Measurements from ENCODE around the gene SLC7A5.
"Not testable (repeated sequence)": the region's sequence is repeated elsewhere in the genome, so short reads cannot be mapped to it uniquely, and the experiment has no call there.

SLC7A5 gene

DNA sequence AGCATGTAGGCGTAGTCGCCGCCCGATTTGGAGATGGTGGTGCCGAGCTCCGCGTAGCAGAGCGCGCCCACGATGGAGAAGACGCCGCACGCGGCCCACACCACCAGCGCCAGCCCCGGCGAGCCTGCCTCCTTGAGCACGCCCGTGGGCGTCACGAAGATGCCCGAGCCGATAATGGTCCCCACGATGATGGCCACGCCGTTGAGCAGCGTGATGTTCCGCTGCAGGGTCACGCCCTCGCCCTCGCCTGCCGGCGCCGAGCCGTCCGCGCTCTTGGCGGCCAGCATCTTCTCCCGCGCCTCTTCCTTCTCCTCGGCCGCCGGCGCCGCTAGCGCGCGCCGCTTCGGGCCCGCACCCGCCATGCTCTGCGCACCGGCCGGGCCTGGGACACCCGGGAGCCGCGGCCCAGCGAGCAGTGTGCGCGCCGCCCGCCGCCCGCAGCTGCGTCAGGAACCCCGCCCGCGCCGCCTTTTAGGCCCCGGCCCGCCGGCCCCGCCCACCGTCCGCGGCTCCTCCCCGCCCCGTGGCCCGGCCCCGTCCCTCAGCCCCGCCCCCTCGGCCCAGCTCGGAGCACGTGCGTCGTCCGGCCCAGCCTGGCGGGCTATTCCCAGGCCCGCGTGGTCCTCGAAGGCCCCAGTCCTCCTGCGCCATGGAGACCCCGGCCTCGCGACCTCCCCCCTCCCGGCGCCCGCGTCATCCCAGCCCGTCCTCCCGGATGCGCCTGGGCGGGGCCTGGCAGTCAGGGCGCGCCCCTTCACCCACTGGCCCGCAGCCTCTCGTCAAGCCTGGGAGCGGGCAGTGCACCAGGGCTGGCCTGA, at the start of gene SLC7A5:
TSS of gene SLC7A5 (minus strand) at position 447 of the 818 bp plus-strand sequence. CDS start at position 362, 85 bp downstream.
- peak; percentile 71 to 87 for DNase-seq (ENCODE audit: low read depth in 1 of 2, low spot score in 1 of 2)

DNA sequence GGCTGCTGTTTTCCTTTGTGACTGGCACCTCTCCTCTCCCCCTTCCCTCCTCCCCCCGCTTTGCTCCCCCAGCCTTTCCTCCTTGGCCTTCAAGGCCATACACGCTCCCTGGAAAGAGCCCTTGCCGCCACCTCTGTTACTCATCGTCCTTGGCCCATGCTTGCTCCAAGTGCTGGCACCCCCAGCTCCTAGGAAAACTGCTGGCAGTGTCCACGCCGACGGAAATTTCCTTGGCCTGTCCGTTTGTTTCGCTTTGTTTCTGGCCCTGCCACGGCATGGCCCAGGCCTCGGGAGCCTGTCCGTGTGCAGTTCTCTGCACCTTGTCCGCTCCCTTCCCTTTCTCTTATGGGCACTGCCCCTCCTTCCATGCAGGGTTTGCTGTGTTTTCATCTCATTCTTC, 49.0 kb upstream of the SLC7A5 start:
- no peak for DNase-seq (ENCODE audit: low read depth in 1 of 2, low spot score in 1 of 2)

DNA sequence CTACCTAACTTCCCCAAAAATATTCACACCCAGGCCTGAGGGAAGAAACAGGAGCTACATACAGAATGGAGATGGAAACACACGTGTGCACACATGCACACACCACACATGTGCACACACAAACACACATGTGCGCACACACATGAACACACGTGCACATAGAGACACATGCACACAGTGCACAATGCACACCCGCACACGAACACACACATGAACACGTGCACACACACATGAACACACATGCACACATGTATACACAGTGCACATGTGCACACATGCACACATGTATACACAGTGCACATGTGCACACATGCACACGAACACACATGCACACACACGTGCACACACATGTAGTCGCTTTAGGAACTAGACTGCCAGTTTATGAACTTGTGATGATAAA, 48.2 kb upstream of the SLC7A5 start:
- no peak for DNase-seq (ENCODE audit: low read depth in 1 of 2, low spot score in 1 of 2)

GRCh38 chr16:87914812-87915211, 45.5 kb upstream of the SLC7A5 start:
- DNase-seq (ENCODE audit: low read depth in 1 of 2, low spot score in 1 of 2), result no peak

GRCh38 chr16:87914021-87914725, 44.9 kb upstream of the SLC7A5 start:
- DNase-seq (ENCODE audit: low read depth in 1 of 2, low spot score in 1 of 2), result not testable (repeated sequence)

- not testable (repeated sequence) for DNase-seq (ENCODE audit: low read depth in 1 of 2, low spot score in 1 of 2)
Measured at GRCh38 chr16:87912691-87913090, 43.4 kb upstream of the SLC7A5 start.

- not testable (repeated sequence) for DNase-seq (ENCODE audit: low read depth in 1 of 2, low spot score in 1 of 2)
Measured at GRCh38 chr16:87911106-87911763, 41.9 kb upstream of the SLC7A5 start.

GRCh38 chr16:87909203-87909935, 40.1 kb upstream of the SLC7A5 start:
- DNase-seq (ENCODE audit: low read depth in 1 of 2, low spot score in 1 of 2), result peak; percentile 71 to 81

DNA sequence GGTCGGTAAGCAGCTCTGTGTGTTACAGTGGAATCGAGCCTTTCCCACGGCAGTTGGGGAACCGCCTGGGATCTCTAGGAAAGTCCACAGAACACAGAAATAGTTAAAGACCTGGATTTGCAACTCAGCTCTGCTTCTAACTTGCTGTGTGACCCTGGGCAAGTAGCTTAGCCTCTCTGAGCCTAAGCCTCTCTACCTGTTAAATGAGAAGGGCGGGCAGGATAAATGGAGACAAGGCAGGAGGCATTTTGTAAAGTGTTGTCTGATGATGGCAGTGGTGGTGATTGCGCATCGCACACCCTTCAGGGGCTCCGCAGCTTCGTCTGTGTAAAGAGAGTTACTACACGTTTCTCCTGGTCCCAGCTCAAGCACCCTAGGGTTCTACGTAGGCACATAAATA, 38.8 kb upstream of the SLC7A5 start:
- not testable (repeated sequence) for DNase-seq (ENCODE audit: low read depth in 1 of 2, low spot score in 1 of 2)

DNA sequence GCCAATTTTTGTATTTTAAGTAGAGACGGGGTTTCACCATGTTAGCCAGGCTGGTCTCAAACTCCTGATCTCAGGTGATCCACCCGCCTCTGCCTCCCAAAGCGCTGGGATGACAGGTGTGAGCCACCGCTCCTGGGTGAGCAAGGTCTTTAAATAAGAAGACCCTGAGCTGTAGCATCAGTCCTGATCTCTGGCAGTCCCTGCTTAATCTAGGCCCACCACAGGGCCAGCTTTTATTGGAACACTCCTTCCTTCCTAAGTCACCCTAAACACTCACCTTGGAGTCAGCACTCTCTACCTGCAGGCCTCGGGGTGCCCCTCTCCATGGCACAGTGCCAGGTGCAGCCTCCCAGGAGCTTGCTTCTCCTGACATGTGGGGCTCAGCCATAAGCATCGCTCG, 36.2 kb upstream of the SLC7A5 start:
- DNase-seq (ENCODE audit: low read depth in 1 of 2, low spot score in 1 of 2), result not testable (repeated sequence)

DNA sequence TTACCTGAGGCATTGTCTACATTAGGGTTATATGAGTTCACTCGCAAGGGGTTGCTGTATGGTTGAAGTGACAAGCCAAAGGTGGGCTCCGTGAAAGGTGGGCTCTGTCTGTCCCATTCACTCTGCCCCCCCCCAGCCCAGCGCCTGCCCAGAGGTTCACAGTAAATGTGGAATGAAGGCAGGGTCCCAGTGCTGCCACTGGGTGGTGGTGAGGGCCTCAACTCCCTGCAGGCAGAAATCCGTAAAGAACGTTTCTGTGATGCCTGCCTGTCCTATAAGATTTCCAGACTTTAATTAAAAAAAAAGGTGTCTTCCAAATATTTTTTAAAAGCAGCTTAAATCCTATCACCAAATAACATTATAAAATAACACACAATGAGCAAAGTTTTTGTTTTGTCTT, 35.7 kb upstream of the SLC7A5 start:
- DNase-seq (ENCODE audit: low read depth in 1 of 2, low spot score in 1 of 2), result not testable (repeated sequence)

- not testable (repeated sequence) for DNase-seq (ENCODE audit: low read depth in 1 of 2, low spot score in 1 of 2)
Measured at GRCh38 chr16:87900489-87900888, 31.2 kb upstream of the SLC7A5 start.

DNA sequence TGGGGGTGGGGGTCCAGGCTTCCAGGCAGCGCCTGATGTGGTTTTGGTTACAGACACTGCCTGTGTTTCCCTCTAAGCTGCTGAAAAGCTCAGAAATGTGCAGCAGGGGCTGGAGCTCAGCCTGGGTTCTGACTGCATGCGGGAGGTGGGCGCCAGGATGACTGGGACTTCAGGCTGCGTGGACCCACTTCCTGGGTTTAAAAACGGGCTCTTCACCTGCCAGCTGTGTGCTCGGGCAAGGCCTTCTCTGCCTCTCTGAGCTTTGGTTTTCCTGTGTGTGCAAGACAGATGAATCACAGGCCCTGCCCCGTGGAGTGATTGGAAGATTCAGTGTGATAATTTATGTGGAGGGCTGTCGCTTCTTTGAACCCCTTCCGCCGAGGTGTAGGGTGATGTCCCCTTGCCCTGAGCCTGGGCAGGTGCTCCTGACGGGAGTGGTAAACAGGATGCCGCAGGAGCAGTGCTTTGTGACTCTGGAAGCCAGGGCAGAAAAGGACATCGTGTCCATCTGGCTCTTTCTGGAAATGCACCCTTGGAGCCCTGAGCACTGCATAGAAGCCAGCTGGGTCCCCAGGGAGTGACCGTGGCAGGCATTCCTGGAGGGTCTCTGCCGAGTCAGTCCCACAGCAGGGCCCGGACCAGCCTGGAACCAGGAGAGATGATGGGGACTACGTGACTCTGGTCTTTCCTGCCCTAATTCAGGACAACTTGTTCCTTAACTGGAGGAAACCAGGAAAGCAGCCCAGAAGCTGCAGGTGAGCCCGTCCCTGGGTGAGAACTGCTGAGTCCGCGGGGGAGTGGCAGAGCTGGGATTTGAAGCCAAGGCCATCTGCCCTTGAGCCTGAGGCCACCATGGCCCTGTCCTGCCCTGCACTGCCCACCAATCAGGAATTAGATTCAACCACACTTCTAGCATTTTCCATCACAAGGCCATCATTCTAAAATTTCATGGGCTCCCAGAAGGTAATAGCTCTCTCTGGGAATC, 28.5 kb upstream of the SLC7A5 start:
- DNase-seq (ENCODE audit: low read depth in 1 of 2, low spot score in 1 of 2), result peak; percentile 9 to 19

DNA sequence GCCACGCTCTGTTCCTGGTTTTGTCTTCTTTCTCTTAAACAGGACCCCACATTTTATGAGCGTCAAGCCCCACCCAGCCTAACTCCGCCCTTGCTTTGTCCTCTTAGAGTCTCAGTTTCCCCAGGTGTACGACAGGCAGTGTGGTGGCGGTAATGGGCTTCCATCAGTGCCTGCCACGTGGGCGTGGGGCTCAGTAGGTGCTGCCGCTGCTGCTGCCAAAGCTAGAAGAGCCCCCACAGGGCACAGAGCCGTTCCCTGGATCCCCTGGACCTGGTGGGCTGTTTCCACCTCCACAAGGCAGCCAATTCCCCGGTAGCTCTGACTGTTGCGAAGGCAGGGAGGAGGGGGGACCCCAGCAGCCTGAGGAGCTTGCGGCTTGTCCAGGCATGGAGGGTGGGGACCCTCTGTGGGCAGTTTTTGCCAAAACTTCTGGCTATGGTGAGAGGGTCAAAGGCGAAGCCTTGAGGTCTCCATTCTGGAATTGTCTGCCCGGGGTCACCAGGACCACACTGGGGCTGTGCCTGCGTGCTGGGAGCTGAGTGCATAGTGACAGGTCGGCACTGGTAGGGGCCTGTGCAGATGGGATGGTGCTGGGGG, 27.7 kb upstream of the SLC7A5 start:
- not testable (repeated sequence) for DNase-seq (ENCODE audit: low read depth in 1 of 2, low spot score in 1 of 2)

DNA sequence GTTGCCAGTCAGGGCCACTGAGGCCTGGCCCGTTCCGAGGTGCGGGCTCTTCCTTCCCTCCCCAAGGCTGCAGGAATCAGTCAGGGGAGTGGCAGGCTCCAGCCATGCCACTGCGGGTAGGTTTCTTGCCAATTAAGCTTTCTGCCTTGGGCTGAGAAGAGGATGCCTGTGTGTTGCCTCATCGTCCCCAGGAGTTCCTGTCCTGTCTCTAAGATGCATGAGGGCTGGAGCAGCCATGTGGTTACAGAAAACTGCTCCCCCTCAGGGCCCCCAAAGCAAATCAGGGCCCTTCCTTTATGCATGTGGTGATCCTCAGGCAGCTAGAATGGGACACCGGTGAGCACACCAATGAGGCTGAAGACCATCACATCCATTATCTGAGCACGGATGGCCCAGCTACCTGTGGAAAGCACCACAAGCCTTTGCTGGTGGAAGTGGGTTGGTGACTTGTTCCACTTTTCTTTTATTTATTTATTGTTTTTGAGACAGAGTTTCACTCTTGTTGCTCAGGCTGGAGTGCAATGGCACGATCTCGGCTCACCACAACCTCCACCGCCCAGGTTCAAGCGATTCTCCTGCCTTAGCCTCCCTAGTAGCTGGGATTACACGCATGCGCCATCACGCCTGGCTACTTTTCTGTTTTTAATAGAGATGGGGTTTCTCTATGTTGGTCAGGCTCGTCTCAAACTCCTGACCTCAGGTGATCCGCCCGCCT, 27.0 kb upstream of the SLC7A5 start:
- DNase-seq (ENCODE audit: low read depth in 1 of 2, low spot score in 1 of 2), result not testable (repeated sequence)

GRCh38 chr16:87895641-87896141, 26.4 kb upstream of the SLC7A5 start:
- peak; percentile 43 to 71 for DNase-seq (ENCODE audit: low read depth in 1 of 2, low spot score in 1 of 2)

- DNase-seq (ENCODE audit: low read depth in 1 of 2, low spot score in 1 of 2), result not testable (repeated sequence)
Measured at GRCh38 chr16:87894005-87894404, 24.7 kb upstream of the SLC7A5 start.

GRCh38 chr16:87891764-87892163, 22.5 kb upstream of the SLC7A5 start:
- no peak for DNase-seq (ENCODE audit: low read depth in 1 of 2, low spot score in 1 of 2)

GRCh38 chr16:87889762-87890161, 20.5 kb upstream of the SLC7A5 start:
- not testable (repeated sequence) for DNase-seq (ENCODE audit: low read depth in 1 of 2, low spot score in 1 of 2)
